Neural cell (in vitro differentiated cells): ENCODE measurements around the gene PADI4. TPM values are rescaled to one million over a fixed set of nuclear protein-coding genes. Genes with fewer than 3 reads are reported as not detected.
"Not testable (repeated sequence)": the region's sequence is repeated elsewhere in the genome, so short reads cannot be mapped to it uniquely, and the experiment has no call there.

Experiments used
- H2AFZ ChIP-seq: fragments of 200-600, 300-800 bp; sonication (generic), shearing (Covaris generic); 2 replicates; pipeline ENCODE4 v1.6.0; 2014; ENCODE audit warnings: low read depth, mild to moderate bottlenecking, antibody characterized with exemption, low read length, moderate library complexity
- H3F3A ChIP-seq: fragments of 200-600 bp; shearing (Covaris generic); 2 replicates; pipeline ENCODE4 v1.6.1; 2016; ENCODE audit warnings: mild to moderate bottlenecking, moderate library complexity, mixed read lengths, antibody characterized with exemption, low read length; ENCODE audit not compliant: insufficient read depth, poor library complexity, severe bottlenecking
- H3K27ac ChIP-seq: fragments of 200-600, 300-800 bp; sonication (generic), shearing (Covaris generic); 2 replicates; pipeline ENCODE4 v1.5.1; 2014; ENCODE audit warnings: mild to moderate bottlenecking, low read length, moderate library complexity
- H3K27me3 ChIP-seq: fragments of 300-800, 200-600 bp; sonication (generic), shearing (Covaris generic); 2 replicates; pipeline ENCODE4 v1.6.0; 2014; ENCODE audit warnings: mild to moderate bottlenecking, low read depth, low read length, moderate library complexity; ENCODE audit not compliant: insufficient read depth
- H3K36me3 ChIP-seq: fragments of 300-800, 200-600 bp; sonication (generic), shearing (Covaris generic); 2 replicates; pipeline ENCODE4 v1.5.1; 2014; ENCODE audit warnings: mild to moderate bottlenecking, antibody characterized with exemption, low read length, moderate library complexity; ENCODE audit not compliant: insufficient read depth
- H3K4me2 ChIP-seq: fragments of 300-800, 200-600 bp; sonication (generic), shearing (Covaris generic); 2 replicates; pipeline ENCODE4 v1.6.0; 2014; ENCODE audit warnings: mild to moderate bottlenecking, low read length
- H3K4me3 ChIP-seq: fragments of 300-800, 200-600 bp; sonication (generic), shearing (Covaris generic); 2 replicates; pipeline ENCODE4 v1.5.1; 2014; ENCODE audit warnings: mild to moderate bottlenecking, low read length, moderate library complexity
- H3K79me2 ChIP-seq: fragments of 200-600 bp; shearing (Covaris generic); replicated peaks from 2 replicates; pipeline ENCODE4 v1.6.0; 2014; ENCODE audit warnings: mild to moderate bottlenecking, low read length, moderate library complexity; ENCODE audit not compliant: insufficient read depth
- H3K9ac ChIP-seq: fragments of 300-800, 200-600 bp; sonication (generic), shearing (Covaris generic); 2 replicates; pipeline ENCODE4 v1.6.1; 2016; ENCODE audit warnings: mild to moderate bottlenecking, low read length, mixed read lengths
- H3K9me2 ChIP-seq: fragments of 200-600 bp; shearing (Covaris generic); 2 replicates; pipeline ENCODE4 v1.6.1; 2016; ENCODE audit warnings: mild to moderate bottlenecking, low read length, mixed read lengths; ENCODE audit not compliant: insufficient read depth
- H3K9me3 ChIP-seq: fragments of 200-600, 300-800 bp; sonication (generic), shearing (Covaris generic); 2 replicates; pipeline ENCODE4 v1.6.1; 2016; ENCODE audit warnings: mild to moderate bottlenecking, mixed run types, low read length, moderate library complexity, mixed read lengths
- H4K20me1 ChIP-seq: fragments of 200-600 bp; shearing (Covaris generic); 2 replicates; pipeline ENCODE4 v1.6.1; 2016; ENCODE audit warnings: mild to moderate bottlenecking, mixed run types; ENCODE audit not compliant: insufficient read depth
- EP300 ChIP-seq: fragments of 450-650 bp; conservative IDR thresholded peaks from 2 replicates; pipeline ENCODE4 v1.6.1; 2014; ENCODE audit warnings: antibody characterized with exemption, mild to moderate bottlenecking, moderate library complexity; ENCODE audit not compliant: poor library complexity, severe bottlenecking
- EZH2 ChIP-seq: fragments of 200-600, 300-800 bp; shearing (Covaris generic), sonication (generic); IDR thresholded peaks from 2 replicates; pipeline ENCODE4 v1.6.1; 2014; ENCODE audit warnings: antibody characterized with exemption, low read length, borderline replicate concordance, mild to moderate bottlenecking; ENCODE audit not compliant: insufficient read depth, poor library complexity, severe bottlenecking
- MXI1 ChIP-seq: fragments of 450-650 bp; conservative IDR thresholded peaks from 2 replicates; pipeline ENCODE4 v1.6.1; 2014; ENCODE audit warnings: antibody characterized with exemption, mild to moderate bottlenecking; ENCODE audit not compliant: poor library complexity, severe bottlenecking
- POLR2AphosphoS5 ChIP-seq: IDR thresholded peaks from 2 replicates; pipeline ENCODE4 v1.6.1; 2012
- RAD21 ChIP-seq: fragments of 450-650 bp; conservative IDR thresholded peaks from 2 replicates; pipeline ENCODE4 v1.6.1; 2014; ENCODE audit warnings: antibody characterized with exemption, mild to moderate bottlenecking, moderate library complexity
- SMC3 ChIP-seq: fragments of 450-650 bp; conservative IDR thresholded peaks from 2 replicates; pipeline ENCODE4 v1.6.1; 2014; ENCODE audit warnings: antibody characterized with exemption, mild to moderate bottlenecking, moderate library complexity; ENCODE audit not compliant: poor library complexity
- TAF1 ChIP-seq: IDR thresholded peaks from 2 replicates; pipeline ENCODE4 v1.6.1; 2012; ENCODE audit warnings: low read depth
- polyA plus RNA-seq: library from polyadenylated mRNA; depleted of rRNA; stranded (reverse); fragments of >200 nt; gene quantifications from 2 replicates; pipeline ENCODE4 v1.2.3, GENCODE V29; 2014
- TF ChIP-seq, protein P1 (sequence below): fragments of 450-650 bp; IDR thresholded peaks from 2 replicates; pipeline ENCODE4 v1.5.1; 2014; ENCODE audit warnings: antibody characterized with exemption, mild to moderate bottlenecking, moderate library complexity; ENCODE audit not compliant: poor library complexity, severe bottlenecking
- TF ChIP-seq, protein P2 (sequence below): IDR thresholded peaks from 2 replicates; pipeline ENCODE4 v1.6.1; 2012; ENCODE audit warnings: borderline replicate concordance

The PADI4 gene
- polyA plus RNA-seq, 1 donor from 2014 or later = not detected

DNA sequence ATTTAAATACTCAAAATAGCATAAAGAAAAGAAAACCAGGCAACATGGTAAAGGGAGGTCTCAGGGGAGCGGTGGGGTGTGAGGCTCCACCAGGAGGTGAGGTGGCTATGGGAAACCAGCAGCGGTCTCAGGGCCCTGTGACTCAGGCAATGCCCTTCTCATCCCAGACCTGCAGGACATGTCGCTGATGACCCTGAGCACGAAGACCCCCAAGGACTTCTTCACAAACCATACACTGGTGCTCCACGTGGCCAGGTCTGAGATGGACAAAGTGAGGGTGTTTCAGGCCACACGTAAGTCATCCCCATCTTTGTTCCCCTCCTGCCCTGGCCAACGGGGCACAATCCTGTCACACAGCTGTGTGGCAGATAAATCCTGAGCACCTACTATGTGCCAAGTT is 31.5 kb downstream of the PADI4 start (continued):
- no peak for TF ChIP-seq EZH2

DNA sequence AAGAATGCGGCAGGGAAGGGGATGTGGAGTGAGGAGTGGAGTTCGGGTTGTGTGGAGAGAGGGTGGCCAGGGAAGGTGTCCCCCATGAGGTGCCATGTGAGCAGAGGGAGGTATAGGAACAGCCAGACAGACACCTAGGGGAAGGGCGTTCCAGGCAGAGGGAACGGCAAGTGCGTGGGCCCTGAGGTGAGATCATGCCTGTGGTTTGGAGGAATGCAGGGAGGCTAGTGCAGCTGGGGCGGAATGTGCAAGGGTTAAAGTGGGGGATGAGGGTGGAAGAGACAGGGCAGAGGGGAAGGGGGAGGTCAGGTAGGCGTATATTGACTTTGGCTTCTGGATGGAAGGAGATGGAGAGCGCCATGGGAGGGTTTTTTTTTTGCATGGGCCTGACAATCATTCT is 32.4 kb downstream of the PADI4 start:
- Histone ChIP-seq H3K36me3 (no peaks in the 10 kb centered on the region), H3K4me3 (no peak overlapping the region), H3K27ac (no peak overlapping the region), H3K9me3 (no peaks in the 10 kb centered on the region), H3K27me3 (no peaks in the 10 kb centered on the region), H3K9me2 (no peaks in the 10 kb centered on the region), H4K20me1 (no peaks in the 10 kb centered on the region), H3K9ac (no peak overlapping the region), H3F3A (no peaks in the 10 kb centered on the region), H2AFZ (no peak overlapping the region), H3K4me2 (no peak overlapping the region), H3K79me2 (no peaks in the 10 kb centered on the region)
- TF ChIP-seq MXI1 (no peak), TAF1 (no peak), RAD21 (no peak), SMC3 (no peak), POLR2AphosphoS5 (no peak), EP300 (no peak)
- TF ChIP-seq, protein P1, sequence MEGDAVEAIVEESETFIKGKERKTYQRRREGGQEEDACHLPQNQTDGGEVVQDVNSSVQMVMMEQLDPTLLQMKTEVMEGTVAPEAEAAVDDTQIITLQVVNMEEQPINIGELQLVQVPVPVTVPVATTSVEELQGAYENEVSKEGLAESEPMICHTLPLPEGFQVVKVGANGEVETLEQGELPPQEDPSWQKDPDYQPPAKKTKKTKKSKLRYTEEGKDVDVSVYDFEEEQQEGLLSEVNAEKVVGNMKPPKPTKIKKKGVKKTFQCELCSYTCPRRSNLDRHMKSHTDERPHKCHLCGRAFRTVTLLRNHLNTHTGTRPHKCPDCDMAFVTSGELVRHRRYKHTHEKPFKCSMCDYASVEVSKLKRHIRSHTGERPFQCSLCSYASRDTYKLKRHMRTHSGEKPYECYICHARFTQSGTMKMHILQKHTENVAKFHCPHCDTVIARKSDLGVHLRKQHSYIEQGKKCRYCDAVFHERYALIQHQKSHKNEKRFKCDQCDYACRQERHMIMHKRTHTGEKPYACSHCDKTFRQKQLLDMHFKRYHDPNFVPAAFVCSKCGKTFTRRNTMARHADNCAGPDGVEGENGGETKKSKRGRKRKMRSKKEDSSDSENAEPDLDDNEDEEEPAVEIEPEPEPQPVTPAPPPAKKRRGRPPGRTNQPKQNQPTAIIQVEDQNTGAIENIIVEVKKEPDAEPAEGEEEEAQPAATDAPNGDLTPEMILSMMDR = no peak
- TF ChIP-seq, protein P2, sequence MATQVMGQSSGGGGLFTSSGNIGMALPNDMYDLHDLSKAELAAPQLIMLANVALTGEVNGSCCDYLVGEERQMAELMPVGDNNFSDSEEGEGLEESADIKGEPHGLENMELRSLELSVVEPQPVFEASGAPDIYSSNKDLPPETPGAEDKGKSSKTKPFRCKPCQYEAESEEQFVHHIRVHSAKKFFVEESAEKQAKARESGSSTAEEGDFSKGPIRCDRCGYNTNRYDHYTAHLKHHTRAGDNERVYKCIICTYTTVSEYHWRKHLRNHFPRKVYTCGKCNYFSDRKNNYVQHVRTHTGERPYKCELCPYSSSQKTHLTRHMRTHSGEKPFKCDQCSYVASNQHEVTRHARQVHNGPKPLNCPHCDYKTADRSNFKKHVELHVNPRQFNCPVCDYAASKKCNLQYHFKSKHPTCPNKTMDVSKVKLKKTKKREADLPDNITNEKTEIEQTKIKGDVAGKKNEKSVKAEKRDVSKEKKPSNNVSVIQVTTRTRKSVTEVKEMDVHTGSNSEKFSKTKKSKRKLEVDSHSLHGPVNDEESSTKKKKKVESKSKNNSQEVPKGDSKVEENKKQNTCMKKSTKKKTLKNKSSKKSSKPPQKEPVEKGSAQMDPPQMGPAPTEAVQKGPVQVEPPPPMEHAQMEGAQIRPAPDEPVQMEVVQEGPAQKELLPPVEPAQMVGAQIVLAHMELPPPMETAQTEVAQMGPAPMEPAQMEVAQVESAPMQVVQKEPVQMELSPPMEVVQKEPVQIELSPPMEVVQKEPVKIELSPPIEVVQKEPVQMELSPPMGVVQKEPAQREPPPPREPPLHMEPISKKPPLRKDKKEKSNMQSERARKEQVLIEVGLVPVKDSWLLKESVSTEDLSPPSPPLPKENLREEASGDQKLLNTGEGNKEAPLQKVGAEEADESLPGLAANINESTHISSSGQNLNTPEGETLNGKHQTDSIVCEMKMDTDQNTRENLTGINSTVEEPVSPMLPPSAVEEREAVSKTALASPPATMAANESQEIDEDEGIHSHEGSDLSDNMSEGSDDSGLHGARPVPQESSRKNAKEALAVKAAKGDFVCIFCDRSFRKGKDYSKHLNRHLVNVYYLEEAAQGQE = no peak

DNA sequence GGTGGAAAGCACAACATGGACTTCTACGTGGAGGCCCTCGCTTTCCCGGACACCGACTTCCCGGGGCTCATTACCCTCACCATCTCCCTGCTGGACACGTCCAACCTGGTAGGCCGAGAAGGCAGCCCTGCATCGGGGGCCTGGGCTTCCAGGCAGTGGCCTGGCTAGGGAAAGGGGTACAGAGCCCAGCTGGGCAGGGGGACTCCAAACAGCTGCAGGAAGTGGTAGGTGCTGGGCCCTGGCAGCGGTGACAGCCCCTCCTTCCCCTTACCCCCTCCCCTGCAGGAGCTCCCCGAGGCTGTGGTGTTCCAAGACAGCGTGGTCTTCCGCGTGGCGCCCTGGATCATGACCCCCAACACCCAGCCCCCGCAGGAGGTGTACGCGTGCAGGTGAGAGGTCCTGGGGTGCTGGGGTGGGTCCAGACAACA is 34.0 kb downstream of the PADI4 start:
- Histone ChIP-seq H3K36me3 (no peaks in the 10 kb centered on the region), H3K27ac (no peak overlapping the region), H3K9ac (no peak overlapping the region), H3K79me2 (no peaks in the 10 kb centered on the region), H3K4me3 (no peak overlapping the region), H3K27me3 (no peaks in the 10 kb centered on the region), H3K9me3 (no peaks in the 10 kb centered on the region), H4K20me1 (no peaks in the 10 kb centered on the region), H3K9me2 (no peaks in the 10 kb centered on the region), H3K4me2 (no peak overlapping the region), H3F3A (no peaks in the 10 kb centered on the region), H2AFZ (no peak overlapping the region)
- TF ChIP-seq MXI1 = no peak
- TF ChIP-seq, protein P2 = no peak
- TF ChIP-seq TAF1 = no peak
- no peak for TF ChIP-seq POLR2AphosphoS5
- TF ChIP-seq RAD21 = no peak
- no peak for TF ChIP-seq SMC3
- TF ChIP-seq EZH2 = no peak
- TF ChIP-seq, protein P1 = no peak
- TF ChIP-seq EP300 = no peak

DNA sequence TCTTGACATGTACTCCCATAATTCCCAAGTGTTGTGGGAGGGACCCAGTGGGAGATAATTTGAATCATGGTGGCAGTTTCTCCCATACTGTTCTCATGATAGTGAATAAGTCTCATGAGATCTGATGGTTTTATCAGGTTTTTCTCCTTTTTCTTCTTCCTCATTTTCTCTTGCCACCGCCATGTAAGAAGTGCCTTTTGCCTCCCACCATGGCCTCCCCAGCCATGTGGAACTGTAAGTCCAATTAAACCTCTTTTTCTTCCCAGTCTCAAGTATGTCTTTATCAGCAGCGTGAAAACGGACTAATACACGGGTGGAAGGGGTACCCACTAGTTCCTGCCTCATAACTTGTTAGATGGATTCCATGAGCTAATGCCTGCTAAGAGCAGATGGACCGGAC is 37.5 kb downstream of the PADI4 start:
- H3F3A ChIP-seq, H3K36me3 ChIP-seq, H3K4me2 ChIP-seq, H3K9ac ChIP-seq, H3K9me2 ChIP-seq, H3K4me3 ChIP-seq, H2AFZ ChIP-seq, H3K9me3 ChIP-seq, H3K27me3 ChIP-seq, H4K20me1 ChIP-seq, H3K79me2 ChIP-seq, H3K27ac ChIP-seq: not testable (repeated sequence)
